HUDEP-2 (cell line): ENCODE results near the gene THTPA.

ENCODE experiments used
- DNase-seq, 76 experiments: peaks; one replicate each; lab custom pipeline; 2025; ENCODE audit not compliant: unreplicated experiment in 76 of 76; lab: John Stamatoyannopoulos, UW

Gene THTPA

DNA sequence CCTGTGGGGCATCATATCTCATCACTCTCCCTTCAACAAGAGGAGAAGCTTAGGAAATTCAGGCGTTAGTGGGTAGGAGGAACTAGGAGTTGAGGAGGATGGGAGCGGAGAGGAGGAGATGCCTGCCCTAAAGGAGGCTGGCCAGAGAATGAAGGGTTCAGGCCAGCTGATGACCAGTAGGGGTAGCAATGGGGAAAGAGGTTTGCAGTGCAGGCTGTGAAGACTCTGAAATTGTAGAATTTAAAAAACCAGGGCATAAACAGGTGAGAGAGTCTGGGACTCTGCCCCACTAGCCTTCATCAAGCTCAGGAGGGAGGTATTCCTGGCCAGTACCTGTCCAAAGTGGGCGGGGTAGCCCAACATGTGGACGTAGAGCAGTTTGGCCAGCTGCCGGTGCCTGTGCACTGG, 10.7 kb downstream of the THTPA start:
- peak in 2 of 76 experiments; percentile 5 to 18 for DNase-seq

DNA sequence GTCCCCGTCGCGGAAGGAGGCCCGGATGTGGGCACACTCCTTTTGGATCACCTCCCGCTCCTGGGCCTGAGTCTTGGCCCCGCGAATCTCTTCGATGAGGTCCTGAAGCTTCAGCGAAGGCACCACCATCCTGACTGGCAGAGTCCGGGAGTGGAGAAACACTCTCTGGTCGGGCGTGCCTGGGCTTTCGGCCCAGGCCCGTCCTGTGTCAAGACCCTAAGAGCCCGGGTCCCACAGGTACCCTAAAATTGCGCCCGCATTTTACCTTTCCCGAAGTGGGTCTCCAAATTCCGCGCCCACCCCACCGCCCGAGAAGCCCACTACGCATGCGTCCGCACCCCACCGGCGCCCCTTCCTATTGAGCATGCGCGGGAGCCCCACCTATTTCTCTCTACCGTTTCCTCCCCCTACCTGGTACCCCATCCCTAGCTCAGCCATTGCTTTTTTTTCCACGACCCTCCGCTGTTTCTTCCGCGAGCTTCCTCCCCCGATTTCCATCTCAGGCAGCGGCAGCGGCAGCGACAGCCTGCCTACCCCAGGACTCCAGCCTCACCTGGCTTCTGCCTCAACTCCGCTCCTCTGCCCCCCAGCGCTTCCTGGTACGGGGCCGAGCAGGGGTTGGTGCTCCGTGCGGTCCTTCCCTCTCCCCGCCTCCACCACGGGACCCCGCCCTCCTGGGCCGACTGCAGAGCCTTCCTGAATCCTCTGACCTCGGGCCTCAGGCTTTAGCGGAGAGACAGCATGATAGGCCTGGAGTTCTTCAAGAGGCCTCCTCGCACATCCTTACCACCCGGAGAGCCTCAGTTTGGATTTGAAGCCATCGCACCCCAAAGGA, 11.3 kb downstream of the THTPA start, which contains the start of gene AP1G2:
AP1G2 (minus strand) TSS at position 606 of the 835 bp plus-strand sequence; CDS start at position 129, 477 bp downstream.
- DNase-seq: peak in 73 of 76 experiments; percentile 29 to 89 (median 72)

DNA sequence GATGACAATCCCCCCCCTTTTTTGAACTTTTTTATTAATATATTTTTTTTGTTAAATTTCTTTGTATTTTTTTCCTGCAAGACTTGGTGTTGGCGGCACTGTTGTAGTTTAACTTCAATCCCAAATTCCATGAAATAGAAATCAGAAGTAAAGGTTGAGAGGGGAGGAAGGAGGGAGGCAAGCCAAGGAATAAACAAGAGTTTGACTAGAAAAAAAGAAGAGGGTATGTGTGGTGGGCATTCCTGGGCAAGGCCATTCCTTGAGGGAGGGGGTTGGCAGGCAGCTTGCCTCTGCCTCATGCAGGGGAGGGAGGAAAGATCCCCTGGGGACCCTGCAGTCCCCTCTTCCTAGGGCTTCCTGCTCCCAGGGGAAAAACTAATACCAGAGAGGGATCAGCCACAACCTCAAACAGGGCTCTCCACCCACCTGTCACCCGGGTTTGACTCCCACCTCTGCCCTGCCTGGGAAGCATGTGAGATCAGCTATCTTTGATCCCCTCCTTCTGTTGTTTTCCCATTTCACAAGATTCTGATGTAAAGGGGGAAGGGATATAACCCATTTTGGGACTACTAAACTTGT, 12.0 kb downstream of the THTPA start:
- no peak for DNase-seq

DNA sequence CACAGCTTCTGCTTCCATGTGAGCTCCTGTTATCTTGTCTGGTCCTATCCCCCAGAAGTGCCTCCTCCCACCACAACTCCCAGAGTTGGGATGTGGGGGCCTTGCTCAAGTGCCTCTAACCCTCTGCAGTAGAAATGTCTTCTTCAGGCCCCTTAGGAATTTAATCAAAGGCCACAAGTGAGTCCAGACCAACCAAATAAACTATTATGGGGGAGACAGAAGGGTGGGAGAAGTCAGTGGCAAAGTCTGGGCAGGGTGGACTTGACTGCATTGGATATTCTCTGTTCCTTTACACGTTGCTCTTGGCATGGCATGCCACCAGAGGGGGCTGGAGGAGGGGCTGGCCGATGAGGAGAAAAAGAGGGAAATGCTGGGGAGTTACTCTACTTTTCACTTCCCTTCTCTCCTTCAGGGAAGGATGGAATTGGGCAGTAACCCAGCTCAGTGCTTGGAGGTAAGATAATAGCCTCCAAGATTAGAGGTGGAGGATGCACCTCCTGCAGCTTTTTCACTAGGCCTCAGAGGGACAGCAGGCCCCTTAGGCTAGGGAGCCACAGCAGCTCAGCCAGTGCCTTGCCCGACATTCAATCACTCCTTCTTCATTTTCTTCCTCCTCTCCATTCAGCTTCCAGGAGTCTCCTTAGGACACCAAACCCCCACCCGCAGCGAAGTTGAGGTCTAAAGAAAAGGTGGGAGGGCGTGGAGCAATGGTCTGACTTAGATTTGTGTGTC, 12.7 kb downstream of the THTPA start:
- DNase-seq: peak in 10 of 76 experiments; percentile 4 to 36 (median 12)

DNA sequence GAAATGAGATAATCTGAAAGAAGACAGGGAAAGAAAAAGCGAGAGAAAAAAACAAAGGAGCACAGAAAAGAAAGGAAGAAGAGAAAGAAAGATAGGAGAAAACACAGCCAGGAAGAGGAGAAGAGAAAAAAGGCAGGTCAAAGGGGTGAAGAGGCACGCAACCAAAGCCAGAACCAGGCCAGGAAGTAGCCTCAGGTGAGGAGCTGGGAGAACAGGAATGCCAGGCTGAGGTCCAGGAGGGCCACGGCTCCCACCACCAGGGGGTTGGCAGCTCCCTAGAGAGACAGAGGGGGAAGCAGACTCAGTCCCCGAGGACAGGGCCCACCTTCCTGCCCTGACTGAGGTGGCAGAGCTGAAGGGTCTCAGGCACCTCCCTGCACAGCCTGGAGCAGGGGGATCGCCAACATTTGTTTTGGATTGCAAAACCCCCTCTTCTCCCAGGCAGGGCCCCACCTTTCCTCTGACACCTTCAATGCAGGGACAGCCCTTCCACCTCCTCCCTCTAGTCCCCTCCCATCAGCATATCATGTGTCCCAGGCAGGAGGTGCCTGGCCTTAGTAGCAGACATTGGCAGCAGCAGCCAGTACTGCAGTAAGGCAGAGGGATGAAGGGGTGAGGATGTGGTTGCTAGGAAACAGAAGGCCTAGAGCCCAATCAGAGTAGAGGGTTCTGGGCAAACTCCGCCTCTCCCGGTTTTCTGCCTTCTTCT, 13.5 kb downstream of the THTPA start:
- peak in 41 of 76 experiments; percentile 1 to 65 (median 26) for DNase-seq

DNA sequence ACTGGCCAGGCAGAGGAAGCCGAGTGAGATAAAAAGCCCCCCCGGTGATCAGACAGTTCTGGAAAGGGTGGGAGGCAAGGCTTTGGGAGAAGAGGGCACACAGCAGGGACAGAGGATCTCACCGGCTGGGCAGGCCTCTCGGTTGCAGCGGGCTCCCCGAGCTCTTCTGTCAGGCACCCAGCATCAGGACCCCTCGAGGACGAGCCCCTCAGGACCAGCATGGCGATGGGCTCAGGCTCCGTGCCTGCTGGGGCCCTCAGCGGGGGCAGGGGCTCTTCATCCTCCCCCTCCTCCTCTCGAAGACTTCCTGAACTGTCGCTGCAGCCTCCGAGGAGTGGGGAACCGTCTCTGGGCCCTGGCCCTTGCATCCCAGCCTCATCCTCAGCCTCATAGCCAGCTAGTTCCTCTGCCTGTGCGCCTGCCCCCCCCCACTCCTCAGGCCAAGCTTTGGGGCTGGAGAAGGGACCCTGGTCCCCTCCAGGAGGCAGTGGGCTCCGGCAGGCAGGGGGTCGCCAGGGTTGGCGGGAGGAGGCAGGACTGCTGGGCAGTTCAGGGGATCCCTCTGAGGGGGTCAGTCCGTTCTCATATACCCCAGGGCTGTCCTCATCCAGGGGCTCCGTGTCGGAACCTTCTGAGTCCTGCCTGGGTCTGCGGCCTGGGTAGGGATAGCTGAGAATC, 14.9 kb downstream of the THTPA start:
- DNase-seq: no peak

DNA sequence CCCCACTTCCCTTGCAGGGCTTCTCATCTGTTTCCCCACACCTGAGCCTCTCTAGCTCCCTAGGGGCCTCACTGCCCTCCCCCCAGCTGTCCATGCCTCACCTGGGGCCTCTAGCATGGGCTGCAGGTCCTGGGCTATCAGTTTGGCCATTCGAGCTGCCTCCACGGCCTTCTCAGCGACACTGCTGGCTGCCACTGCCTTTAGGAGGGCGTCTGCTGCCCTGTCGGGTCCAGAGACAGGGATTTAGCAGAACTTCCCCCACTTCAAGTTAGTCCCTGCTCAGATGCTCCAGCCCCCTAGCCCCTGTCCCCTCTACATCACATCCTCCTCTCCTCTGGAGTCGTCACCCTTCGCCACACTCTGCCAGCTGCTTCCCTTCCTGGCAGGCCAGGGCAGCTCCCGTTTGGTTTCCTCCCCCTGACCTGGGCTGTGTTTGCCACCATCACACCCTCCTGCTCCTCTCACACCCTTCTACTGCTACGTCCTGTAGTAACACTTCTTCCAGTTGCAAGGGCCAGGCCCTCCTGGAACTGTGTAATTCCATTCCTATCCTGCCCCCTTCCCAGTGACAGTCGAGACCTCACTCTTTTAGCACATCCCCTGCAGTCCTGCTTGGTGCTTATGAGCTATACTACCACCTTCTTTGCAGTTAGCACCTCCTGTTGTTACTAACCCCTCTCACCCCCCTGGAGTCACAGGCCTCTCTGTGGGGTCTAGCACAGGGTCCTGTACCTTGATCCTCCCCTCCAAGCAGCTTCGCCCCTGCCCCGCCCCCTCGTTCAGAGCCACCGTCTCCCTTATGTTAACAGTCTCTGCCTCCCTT, 15.8 kb downstream of the THTPA start:
- DNase-seq: no peak

DNA sequence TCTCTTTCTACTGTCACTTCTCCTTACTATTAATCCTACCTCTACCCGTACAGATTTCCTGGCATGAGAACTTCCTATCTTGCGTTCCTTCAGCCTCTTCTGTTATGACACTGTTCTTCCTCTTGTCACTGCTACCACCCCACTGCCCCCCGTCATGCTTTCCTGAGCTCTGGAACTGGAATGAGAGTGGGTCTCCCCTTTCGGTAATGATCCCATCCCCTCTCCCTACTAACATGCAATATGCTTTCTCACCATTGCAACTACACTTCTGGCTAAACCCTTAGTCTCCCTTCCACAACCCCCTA, 16.4 kb downstream of the THTPA start:
- DNase-seq: no peak

DNA sequence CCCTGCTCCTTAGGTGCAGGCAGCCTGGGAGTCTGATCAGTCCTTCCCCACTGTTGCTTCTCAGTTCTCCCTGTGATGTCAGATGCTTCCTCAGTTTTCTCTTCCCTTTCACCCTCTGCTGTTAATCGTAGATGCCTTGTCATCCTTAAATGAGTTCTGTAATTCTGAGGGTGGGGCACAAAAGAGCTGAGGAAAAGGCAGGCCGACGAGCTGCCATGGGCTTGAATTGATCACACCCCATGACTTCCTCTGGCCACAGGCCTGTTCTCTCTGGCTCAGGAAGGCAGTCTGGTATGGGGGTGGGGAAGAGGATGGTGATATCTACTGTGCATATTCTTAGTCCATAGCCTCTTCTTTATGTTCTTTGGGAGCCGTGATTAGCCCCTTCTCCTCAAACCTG, 16.8 kb downstream of the THTPA start:
- peak in 9 of 76 experiments; percentile 3 to 27 (median 13) for DNase-seq

DNA sequence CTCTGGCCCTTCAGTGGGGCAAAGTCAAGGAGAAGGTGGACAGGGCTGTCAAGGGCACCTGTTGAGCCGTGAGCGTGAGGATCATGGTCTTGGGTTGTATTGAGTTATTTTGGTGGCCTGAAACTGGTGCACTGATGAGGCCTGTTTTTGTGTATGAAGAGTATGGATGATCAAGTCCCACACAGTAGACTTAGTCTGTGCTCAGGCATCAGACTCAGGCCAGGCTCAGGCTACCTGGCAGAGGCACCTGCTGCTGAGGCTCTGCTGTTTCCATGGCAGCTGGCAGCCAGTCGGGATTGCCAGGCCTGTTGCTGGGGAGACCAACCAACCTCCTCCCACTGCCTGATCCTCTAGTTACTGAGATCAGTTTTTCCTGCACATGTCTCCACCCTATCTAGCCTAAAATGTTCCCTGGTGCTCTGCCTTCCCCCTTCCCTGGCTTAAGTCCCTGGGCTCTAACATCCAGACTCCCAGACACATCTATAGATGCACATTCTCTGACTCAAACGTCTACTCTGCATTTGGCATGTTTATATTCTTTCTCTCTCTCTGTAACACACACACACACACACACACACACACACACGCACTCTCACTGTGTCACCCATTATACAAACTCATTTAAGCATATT, 17.4 kb downstream of the THTPA start:
- DNase-seq: no peak

DNA sequence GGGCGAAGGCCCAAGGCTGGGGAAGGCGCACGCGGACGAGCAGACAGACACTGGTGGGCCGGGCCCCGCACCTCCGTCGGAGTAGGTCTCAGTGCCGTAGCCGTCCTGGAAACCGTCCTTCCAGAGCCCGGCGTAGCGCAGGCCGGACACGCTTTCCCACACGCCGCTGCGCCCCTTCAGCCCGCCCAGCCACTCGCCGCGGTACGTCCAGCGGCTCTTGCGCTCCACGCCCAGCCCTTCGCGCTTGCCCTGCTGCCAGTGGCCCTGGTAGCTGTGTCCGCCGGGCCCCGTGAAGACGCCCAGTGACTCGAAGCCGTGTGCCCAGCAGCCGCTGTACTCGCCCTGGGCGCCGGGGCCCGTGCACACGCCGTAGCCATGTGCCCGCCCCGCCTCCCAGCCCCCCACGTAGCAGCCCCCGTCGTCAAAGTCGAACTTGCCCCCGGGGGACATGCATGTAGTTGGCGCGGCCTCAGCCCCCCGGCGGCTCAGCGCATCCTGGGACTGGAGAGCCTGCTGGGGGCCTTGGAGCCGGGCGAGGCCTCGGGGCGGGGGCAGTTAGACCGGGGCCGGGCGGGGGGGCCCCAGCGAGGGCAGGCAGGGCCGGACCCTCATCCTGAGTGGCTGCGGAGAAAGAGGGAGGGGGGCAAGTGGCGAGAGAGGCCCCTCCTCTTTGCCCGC, 21.1 kb downstream of the THTPA start:
- DNase-seq: no peak

DNA sequence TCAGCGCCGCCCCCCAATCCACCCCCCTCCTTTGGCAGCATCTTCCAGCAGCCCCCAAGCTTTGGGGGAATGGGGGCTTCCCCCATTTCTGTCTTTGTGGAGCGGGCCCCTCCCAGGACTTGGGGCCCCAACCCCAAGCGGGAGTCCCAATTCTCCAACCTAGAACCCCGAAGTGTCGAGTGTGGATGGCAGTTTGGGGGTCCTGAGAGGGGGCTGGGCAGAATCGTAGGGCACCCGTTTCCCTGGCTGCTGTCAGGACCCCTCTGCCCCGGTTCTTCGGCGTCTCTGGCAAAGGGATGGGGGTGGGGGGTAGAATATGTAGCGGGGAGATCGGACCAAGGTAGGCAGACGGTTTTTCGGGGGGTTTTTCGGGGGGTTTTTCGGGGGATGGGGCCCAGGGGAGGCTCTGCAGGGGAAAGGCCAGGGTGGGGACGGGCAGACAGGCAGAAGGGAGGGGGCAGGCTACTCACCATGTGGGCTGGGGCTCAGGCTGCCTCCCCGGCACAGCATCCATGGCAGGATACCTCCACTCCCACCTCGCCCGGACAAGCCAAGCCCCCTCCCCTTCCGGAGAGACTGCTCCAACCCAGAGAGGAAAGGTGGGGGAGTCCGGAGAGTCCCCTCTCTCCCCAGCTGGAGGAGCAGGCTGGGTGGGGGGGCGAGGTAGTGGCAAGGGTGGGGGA, 21.8 kb downstream of the THTPA start:
- DNase-seq: no peak

DNA sequence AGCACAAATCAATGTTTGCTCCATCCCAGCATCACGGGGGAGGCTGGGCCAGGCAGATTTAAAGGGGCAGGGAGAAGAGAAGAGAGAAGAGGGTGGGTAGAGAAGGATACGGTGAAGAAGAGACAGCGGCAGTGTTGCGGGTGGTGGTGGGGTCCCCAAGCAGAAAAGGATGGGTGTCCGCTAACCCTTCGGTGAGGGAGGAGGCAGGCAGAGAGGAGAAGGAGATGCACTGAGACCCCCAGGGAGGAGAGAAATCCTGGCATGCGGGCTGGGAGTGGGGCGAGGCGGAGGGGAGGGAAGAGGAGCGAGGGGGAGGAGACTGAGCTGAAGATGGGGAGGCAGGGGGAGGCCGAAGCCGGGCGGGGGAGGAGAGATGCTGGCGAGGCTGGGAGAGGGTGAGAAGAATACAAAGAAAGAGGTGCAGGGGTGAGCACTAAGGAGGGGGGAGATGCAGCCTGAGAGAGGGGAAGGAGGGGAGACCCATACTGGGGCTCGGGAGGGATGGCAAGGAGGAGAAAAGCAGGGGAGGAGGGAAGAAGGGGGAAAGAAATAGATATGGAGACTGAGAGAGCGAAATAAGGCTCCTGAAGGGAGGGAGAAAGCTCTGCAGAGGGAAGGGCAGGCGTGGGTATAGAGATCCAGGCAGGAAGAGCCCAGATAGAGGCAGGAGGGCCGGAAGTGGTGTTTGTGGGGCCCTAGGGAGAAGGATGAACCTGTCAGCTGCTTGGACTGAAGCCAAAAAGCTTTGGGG, 22.7 kb downstream of the THTPA start, which contains the start of gene JPH4:
JPH4 (minus strand) TSS at position 231 of the 751 bp plus-strand sequence. CDS start 1,337 bp downstream, outside the sequence.
- no peak for DNase-seq

DNA sequence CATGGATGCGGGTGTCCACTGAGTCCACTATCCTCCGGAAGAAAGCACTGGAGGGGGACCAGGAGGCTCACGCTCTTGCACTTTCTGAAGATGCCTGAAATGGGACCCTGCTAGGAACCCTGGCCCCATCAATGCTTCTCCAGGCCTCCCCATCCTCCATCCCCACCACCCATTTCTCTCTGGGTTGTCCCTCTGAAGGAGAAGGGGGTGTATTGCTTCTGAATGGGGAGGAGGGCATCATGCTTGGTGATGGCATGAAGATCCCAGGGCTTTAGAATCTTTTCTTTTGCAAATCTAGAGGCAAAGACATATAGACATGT, 23.2 kb downstream of the THTPA start:
- DNase-seq: no peak

DNA sequence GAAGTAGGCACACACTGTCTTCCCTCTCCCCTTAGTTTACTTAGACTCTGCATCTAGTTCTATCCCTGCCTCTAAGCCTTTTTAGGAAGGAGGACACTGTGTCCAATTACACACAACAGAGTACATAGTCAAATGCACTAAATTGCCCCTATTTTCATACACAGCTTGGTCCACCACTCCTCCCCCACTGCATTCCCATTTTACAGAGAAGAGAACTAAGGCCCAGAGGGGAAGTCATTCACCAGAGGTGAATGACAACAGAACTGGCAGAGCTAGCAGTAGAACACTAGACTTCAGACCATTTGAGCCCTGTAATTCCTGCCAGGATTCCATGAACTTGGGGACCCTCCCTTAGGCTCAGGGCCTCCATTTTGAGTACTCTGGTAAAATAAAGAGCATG, 23.7 kb downstream of the THTPA start:
- DNase-seq: no peak

DNA sequence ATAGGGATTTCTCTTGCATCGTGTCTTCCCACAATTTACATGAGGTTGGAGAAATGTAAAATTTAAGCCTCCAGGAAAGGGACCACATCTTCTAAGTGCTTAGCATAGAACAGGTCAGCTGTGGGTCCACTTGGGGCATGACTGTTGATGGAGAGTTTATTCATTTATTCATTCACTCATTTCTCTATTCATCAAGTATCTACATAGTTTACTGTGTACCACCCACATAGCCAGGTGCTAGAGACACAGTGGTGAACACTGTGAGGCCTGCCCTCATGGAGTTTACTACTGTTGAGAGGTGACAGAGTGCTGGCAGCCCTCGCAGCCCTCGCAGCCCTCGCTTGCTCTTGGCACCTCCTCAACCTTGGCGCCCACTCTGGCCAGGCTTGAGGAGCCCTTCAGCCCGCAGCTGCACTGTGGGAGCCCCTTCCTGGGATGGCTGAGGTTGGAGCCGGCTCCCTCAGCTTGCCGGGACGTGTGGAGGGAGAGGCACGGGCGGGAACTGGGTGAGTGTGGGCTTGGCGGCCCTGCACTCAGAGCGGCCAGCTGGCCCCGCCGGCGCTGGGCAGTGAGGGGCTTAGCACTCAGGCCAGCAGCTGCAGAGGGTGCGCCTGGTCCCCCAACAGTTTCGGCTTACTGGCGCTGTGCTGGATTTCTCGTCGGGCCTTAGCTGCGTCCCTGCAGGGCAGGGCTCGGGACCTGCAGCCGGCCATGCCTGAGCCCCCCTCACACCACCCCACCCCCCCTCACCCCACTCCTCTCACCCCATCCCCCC, 24.3 kb downstream of the THTPA start:
- DNase-seq: no peak

DNA sequence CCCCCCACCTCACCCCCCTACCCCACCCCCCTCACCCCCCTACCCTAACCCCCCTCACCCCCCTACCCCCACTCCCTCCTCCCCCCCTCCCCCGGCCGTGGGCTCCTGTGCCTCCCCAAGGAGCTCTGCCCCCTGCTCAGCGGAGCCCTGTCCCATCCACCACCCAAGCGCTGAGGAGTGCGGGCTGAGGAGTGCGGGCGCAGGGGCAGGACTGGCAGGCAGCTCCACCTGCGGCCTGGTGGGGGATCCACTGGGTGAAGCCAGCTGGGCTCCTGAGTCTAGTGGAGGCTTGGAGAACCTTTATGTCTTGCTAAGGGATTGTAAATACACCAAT, 24.8 kb downstream of the THTPA start:
- DNase-seq: no peak
